Astrocyte of the cerebellum (primary cell): ENCODE measurements around the gene ZDHHC16.
A peak's percentile ranks its signal among the peaks of the same experiment; 100 is the strongest.

Experiments used
- DNase-seq: peaks from one replicate; pipeline ENCODE4 v3.0.0-alpha.2; 2011; ENCODE audit warnings: low read depth
- H3K4me3 ChIP-seq: 2 replicates; pipeline ENCODE4 v1.5.1; 2011; ENCODE audit warnings: mild to moderate bottlenecking, low read depth, low read length, moderate library complexity
- in situ Hi-C: cut with HindIII; loops from 2 replicates; pipeline ENCODE4 v1.10.0; 2017; ENCODE audit warnings: low sequenced_read_pairs
- TF ChIP-seq, protein P1 (sequence below): IDR thresholded peaks from 2 replicates; pipeline ENCODE4 v1.5.1; 2012; ENCODE audit warnings: low read length, low read depth, moderate library complexity, mild to moderate bottlenecking; ENCODE audit errors: missing control alignments

ZDHHC16 gene

DNA sequence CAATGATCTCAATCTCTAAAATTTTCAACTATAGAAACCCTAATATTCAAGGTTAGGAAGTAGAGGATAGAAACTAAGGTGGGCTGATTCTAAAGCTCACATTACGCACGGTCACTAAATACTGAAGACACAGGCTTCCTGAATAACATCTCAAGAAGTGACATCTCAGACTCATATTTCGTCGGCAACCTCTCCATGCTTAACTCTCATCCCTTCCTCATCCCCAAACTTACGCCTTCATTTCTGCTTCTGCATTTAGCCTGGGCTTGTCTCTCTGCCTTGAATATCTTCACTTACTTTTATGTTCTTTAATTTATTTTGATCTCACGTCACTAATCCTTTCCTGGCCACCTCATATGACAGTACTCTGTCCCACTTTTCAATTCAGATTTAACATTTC, 10.8 kb upstream of the ZDHHC16 start:
- in situ Hi-C loops, result no loop called here
- no peak for DNase-seq
- H3K4me3 ChIP-seq, result no peak overlapping the region
- TF ChIP-seq, protein P1, sequence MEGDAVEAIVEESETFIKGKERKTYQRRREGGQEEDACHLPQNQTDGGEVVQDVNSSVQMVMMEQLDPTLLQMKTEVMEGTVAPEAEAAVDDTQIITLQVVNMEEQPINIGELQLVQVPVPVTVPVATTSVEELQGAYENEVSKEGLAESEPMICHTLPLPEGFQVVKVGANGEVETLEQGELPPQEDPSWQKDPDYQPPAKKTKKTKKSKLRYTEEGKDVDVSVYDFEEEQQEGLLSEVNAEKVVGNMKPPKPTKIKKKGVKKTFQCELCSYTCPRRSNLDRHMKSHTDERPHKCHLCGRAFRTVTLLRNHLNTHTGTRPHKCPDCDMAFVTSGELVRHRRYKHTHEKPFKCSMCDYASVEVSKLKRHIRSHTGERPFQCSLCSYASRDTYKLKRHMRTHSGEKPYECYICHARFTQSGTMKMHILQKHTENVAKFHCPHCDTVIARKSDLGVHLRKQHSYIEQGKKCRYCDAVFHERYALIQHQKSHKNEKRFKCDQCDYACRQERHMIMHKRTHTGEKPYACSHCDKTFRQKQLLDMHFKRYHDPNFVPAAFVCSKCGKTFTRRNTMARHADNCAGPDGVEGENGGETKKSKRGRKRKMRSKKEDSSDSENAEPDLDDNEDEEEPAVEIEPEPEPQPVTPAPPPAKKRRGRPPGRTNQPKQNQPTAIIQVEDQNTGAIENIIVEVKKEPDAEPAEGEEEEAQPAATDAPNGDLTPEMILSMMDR, result no peak

DNA sequence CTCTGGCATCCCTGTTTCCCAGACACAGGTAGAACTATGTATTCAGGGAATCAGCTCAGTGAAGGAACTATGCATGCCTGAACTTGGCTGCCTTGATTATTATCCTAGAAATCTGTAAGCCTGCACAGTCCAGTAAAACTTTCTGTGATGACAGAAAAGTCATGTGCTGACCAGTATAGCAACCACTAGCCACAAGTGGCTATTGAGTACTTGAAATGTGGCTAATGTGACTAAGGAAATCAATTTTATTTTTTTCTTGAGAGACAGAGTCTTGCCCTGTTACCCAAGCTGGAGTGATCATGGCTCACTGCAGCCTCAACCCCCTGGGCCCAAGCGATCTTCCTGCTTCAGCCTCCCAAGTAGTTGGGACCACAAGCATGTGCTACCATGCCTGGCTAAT, 3.7 kb upstream of the ZDHHC16 start:
- no peak overlapping the region for H3K4me3 ChIP-seq
- in situ Hi-C loops, result no loop called here
- TF ChIP-seq, protein P1, result no peak
- DNase-seq, result no peak

DNA sequence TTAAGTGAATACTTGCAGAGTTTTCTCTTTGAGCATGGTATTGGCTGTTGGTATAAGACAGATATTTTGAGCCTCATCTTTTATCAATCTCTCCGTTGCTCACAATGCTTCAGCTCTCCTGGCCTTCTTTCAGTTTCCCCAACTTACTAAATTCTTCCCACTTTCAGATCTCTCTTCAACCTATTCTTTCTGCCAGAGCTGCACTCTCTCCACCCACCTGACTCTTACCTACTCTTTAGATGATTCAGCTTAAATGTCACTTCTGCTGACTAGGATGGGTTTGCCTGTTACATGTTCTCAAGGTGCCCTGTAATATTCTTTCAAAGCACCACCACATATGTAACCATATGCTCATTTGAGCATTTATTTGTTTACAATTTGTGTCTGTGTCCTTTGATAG, 1.8 kb upstream of the ZDHHC16 start:
- TF ChIP-seq, protein P1, result no peak
- H3K4me3 ChIP-seq, result no peak overlapping the region
- in situ Hi-C loops, result no loop called here
- DNase-seq, result no peak

DNA sequence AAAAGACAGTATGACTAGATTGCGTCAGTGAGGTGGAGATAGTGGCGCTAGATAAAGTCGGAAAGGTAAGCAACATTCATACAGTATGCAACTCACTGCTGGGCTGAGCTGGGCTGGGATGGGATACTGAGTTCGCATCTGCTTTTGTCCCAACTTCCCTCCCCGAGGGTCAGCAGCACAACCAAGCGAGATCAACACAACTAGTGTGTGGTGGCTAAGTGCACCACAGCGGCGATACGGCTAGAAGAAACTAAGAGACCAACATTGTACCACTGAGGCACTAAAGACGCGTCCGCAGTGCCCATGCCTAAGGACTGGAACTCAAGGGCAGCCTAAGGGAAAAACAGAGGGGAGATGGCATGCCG, 636 bp upstream of the ZDHHC16 start:
- H3K4me3 ChIP-seq, result peak overlapping the region; percentile 57

DNA sequence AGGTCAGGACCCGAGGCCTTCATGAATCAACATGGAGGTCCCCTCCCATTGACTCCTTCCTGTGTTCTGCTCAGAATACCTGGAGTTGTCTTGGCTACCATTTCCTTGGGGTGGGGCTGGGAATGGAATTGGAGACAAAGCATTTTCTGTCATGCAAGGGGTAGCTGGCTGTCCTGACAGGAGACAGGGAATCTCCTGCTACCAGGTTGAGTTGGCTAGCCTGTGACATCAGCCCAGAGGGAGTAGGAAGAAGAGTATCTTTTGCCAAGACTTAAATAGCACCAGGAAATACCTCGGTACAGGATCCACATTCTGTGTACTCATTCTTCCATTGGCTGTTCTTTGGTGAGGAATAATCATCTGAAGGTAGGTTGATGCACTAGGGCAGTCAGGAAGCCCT, 4.9 kb downstream of the ZDHHC16 start:
- in situ Hi-C loops, result no loop called here
- no peak for DNase-seq
- H3K4me3 ChIP-seq, result no peak overlapping the region
- TF ChIP-seq, protein P1, result no peak

More for the DNA sequence above, 636 bp upstream of the ZDHHC16 start:
- no peak for DNase-seq
- TF ChIP-seq, protein P1, result no peak
- in situ Hi-C loops, result no loop called here

DNA sequence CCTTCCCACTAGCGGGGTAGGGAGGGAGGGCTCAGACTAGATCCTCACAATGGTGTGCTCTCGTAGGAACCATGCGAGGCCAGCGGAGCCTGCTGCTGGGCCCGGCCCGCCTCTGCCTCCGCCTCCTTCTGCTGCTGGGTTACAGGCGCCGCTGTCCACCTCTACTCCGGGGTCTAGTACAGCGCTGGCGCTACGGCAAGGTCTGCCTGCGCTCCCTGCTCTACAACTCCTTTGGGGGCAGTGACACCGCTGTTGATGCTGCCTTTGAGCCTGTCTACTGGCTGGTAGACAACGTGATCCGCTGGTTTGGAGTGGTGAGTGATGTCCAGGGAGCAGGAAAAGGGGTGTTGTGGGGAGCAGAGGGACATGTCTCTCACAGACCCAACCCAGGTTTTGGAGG, 5.6 kb downstream of the ZDHHC16 start:
- in situ Hi-C loops, result no loop called here
- H3K4me3 ChIP-seq, result no peak overlapping the region
- TF ChIP-seq, protein P1, result no peak
- DNase-seq, result no peak

DNA sequence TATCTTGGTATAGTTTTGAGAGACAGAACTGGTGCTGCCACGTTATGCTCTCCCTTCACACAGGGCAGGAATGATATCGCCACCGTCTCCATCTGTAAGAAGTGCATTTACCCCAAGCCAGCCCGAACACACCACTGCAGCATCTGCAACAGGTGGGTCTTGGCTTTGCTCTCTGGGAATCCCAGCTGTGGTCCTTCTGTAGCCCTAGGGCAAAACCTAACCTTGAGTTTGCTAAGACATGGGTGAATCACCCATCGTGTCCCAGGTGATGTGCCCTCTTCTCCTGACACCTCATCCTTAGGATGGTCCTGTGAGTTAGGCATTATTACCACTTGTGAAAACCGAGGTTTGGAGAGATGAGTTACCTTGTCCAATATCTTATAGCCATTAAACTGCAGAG, 6.4 kb downstream of the ZDHHC16 start:
- no peak for DNase-seq

More for the DNA sequence above, 6.4 kb downstream of the ZDHHC16 start:
- in situ Hi-C loops, result no loop called here
- no peak overlapping the region for H3K4me3 ChIP-seq
- TF ChIP-seq, protein P1, result no peak
